ENCODE measurements around the gene ATP5F1B.

The ATP5F1B gene

GRCh38 chr12:56616244-56616643, 29.5 kb downstream of the ATP5F1B start:
- no peak for DNase-seq

GRCh38 chr12:56614627-56615026, 31.2 kb downstream of the ATP5F1B start:
- DNase-seq: no peak

DNA sequence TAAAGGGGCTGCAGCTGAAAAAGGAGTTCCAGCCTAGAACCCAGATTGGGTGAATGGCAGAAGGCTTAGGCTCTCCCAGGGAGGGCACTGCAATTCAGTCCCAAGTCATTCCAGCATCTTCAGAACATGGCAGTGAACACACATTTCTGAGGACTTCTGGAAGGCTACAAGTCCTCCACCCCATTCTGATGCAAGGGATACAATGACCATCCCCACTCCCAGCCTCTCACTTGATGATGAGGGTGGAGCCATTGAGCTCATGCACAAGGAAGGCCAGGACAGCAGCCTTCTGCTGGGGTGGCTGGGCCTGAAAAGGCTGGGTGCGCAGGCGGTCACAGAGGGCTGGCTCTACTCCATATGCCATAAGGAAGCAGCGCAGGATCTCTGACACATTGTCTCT, 41.4 kb downstream of the ATP5F1B start:
- DNase-seq: no peak

- DNase-seq: no peak
These were observed 43.5 kb downstream of the ATP5F1B start for GRCh38 chr12:56602239-56602638.

GRCh38 chr12:56601503-56601902, 44.3 kb downstream of the ATP5F1B start:
- DNase-seq: no peak

DNA sequence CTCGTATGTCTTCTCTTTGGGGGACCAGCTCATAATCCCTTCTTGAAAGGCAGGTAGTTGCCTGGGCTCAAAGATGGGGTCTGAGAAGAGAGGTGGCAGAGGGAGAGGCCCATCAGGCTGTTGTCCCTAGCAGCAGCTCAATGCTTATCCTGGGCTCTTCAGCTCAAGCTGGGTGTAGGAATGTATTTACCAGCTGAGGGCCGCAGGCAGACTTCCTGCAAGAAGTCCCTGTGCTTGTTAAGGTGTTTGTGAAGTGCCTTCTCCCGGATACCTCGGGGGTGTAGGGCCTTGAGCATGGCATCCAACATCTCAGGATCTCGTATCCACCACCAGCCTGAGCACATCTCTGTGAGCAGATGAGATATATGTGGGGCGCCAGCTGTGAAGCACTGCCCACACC, 45.0 kb downstream of the ATP5F1B start:
- no peak for DNase-seq

DNA sequence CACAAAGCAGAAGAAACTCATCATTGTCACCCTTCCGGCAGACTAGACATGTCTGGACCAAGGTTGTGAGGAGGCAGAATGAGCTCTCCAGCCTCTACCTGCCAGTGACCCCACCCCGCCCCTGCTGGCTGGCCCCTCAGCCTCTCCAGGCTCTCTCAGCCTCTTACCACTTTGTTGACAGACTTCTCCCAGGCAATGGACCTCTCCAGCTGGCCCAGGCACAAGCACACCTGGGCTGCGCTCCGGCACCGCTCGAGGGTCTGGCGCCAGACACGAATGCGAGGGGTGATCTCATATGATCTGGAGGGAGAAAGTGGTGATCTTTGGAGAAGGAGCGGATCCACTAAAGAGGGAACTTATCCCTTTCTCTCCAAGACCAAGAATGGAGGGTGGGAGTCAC, 46.0 kb downstream of the ATP5F1B start:
- DNase-seq: no peak

DNA sequence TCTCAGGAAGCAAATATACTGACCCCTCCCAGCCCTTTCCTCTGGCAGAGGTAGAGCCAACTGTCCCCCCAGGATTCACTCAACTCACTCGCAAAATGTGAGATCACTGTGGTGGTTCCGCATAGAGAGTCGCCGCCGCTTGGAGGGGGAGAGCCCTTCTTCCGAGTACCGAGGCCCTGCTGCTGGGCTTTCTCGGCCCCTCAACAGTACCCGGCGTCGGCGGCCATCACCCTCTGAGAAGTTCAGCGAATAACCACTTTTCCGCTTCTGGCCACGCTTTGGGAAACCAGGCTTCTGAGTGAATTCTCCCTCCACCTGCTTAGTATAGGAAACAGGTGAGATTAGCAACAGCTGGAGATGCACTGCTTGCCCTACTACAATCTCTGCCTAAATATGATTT, 46.7 kb downstream of the ATP5F1B start:
- DNase-seq: no peak

GRCh38 chr12:56596815-56597214, 49.0 kb downstream of the ATP5F1B start:
- DNase-seq: no peak

DNA sequence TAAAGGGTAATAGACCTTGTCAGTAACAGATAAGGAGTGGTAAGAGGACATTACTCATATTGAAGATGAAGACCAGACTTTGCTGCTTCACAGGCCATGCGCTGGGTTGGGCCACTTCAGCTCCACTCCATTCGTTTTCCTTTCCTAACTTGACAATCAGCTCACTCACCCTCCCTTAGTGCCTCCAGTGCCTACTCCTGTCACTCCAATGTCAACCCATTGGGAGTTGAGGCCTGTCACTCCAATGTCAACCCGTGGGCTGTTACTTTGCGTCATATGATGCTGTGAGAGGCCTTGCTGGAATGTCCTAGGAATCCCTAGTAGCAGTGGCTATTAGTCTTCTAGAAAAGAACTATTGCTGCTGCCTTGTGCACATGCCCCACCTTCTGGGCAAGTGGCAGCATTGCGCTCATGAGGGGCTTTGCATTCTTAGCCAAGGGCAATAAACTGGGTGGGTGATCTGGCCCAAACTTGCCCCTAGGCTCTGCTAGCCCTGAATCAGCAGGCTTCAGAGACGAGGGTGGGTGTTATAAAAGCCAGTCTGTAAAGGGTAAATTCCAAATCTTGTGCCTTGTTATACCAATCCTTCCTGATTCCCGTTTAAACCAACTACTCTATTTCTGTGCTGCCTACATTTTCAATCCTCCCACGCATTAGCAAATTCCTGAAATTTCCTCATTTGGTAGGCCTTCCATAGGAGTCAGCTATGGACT, 51.7 kb downstream of the ATP5F1B start:
- DNase-seq: peak; percentile 23

GRCh38 chr12:56591961-56592360, 53.8 kb downstream of the ATP5F1B start:
- DNase-seq: no peak

DNA sequence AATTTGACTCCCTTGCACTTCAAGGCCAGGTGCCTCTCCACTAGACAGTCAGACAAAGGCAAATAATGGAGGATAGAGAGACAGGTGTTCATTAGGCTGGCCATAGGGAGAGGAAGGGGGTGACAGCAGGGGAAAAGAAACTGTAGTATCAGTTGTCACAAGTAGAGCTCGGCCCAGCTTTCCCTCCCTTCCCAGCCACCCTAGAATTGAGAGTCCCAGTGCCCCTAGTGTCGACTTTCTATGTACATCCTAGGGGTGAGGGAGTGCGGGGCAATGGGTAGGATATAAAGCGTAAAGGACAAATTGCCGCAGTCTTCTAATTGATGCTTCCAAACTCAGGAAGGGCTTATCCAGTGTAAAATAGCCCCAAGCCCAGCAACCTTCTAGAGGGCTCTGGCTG, 54.7 kb downstream of the ATP5F1B start:
- peak; percentile 73 for DNase-seq

- no peak for DNase-seq
These were observed 55.5 kb downstream of the ATP5F1B start for GRCh38 chr12:56590237-56590830.

DNA sequence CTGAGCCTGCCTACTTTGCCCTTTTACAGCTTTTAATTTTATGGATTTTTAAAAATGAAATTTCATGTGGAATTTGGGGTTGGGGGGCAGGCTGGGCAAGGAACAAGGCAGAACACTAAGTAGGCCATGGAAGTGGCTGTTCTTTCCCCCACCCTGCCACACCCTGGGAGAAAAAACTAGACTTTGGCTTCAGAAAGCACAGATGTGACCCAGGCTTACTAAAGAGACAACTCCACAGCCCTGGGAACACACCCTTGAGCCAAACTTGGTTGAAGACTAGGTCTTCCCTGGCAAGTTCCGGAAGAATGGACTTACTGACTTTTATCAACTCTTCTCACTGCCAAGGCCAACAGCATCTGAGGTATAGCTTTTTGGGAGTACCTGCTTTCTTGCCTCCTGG, 56.0 kb downstream of the ATP5F1B start:
- DNase-seq: no peak

All from SHP77 treated with DMSO at 0.1 percent for 48 hours (cell line).